Neutrophil (primary cell): ENCODE data around the gene DNAH11.

ENCODE experiments used
- H3K27ac ChIP-seq: fragments of 200-600 bp; sonication (generic); 2 replicates; pipeline ENCODE4 v1.5.1; 2016; ENCODE audit warnings: mild to moderate bottlenecking, moderate library complexity
- H3K27me3 ChIP-seq: fragments of 200-600 bp; sonication (generic); 2 replicates; pipeline ENCODE4 v1.6.0; 2016; ENCODE audit warnings: mild to moderate bottlenecking
- H3K36me3 ChIP-seq: fragments of 200-600 bp; sonication (generic); 2 replicates; pipeline ENCODE4 v1.5.1; 2017
- H3K4me1 ChIP-seq, 2 experiments: fragments of 200-600 bp in 1 of 2; sonication (generic) in 1 of 2; 1 replicate in 1 of 2; 2 replicates in 1 of 2; pipeline versions ENCODE4 v1.5.1 to v1.6.1; 2013 to 2016; ENCODE audit warnings: low read depth in 1 of 2, low read length in 1 of 2, mild to moderate bottlenecking in 1 of 2, moderate library complexity in 1 of 2; ENCODE audit not compliant: control insufficient read depth in 1 of 2, insufficient read depth in 1 of 2
- H3K4me3 ChIP-seq, 2 experiments: fragments of 200-600 bp in 1 of 2; sonication (generic) in 1 of 2; 1 replicate in 1 of 2; 2 replicates in 1 of 2; pipeline ENCODE4 v1.5.1; 2013 to 2016; ENCODE audit warnings: low read depth in 1 of 2, low read length in 1 of 2, mild to moderate bottlenecking in 1 of 2, moderate library complexity in 1 of 2
- H3K9me3 ChIP-seq: fragments of 200-600 bp; sonication (generic); 2 replicates; pipeline ENCODE4 v1.5.1; 2016
- CTCF ChIP-seq: fragments of 200-600 bp; sonication (generic); IDR thresholded peaks from 2 replicates; pipeline ENCODE4 v1.5.1; 2016; ENCODE audit warnings: antibody characterized with exemption

DNAH11 gene

GRCh38 chr7:21766218-21766617 lies 223.4 kb downstream of the DNAH11 start:
- Histone ChIP-seq H3K27ac (no peak overlapping the region), H3K9me3 (no peaks in the 10 kb centered on the region), H3K4me1 (no peaks in the 10 kb centered on the region), H3K36me3 (no peaks in the 10 kb centered on the region), H3K27me3 (no peaks in the 10 kb centered on the region), H3K4me3 (no peak overlapping the region)
- TF ChIP-seq CTCF: no peak

- TF ChIP-seq CTCF: no peak
- no peaks in the 10 kb centered on the region for H3K9me3 ChIP-seq
- no peaks in the 10 kb centered on the region for H3K4me1 ChIP-seq
Measured at GRCh38 chr7:21767300-21767900, 224.6 kb downstream of the DNAH11 start.

GRCh38 chr7:21768279-21768678 lies 225.4 kb downstream of the DNAH11 start:
- no peaks in the 10 kb centered on the region for H3K9me3 ChIP-seq
- no peak for TF ChIP-seq CTCF
- no peaks in the 10 kb centered on the region for H3K36me3 ChIP-seq
- no peaks in the 10 kb centered on the region for H3K4me1 ChIP-seq
- no peaks in the 10 kb centered on the region for H3K27me3 ChIP-seq
- no peak overlapping the region for H3K27ac ChIP-seq
- H3K4me3 ChIP-seq: no peak overlapping the region

More at GRCh38 chr7:21767300-21767900, 224.6 kb downstream of the DNAH11 start:
- Histone ChIP-seq H3K36me3 (no peaks in the 10 kb centered on the region), H3K4me3 (no peak overlapping the region), H3K27ac (no peak overlapping the region), H3K27me3 (no peaks in the 10 kb centered on the region)

GRCh38 chr7:21771266-21771665 lies 228.4 kb downstream of the DNAH11 start:
- Histone ChIP-seq H3K4me1 (no peaks in the 10 kb centered on the region), H3K27ac (no peak overlapping the region), H3K4me3 (no peak overlapping the region), H3K27me3 (no peaks in the 10 kb centered on the region), H3K36me3 (no peaks in the 10 kb centered on the region), H3K9me3 (no peaks in the 10 kb centered on the region)
- no peak for TF ChIP-seq CTCF

- Histone ChIP-seq H3K27ac (no peak overlapping the region), H3K27me3 (no peaks in the 10 kb centered on the region), H3K9me3 (no peaks in the 10 kb centered on the region), H3K4me1 (no peaks in the 10 kb centered on the region), H3K36me3 (no peaks in the 10 kb centered on the region), H3K4me3 (no peak overlapping the region)
- TF ChIP-seq CTCF: no peak
Measured at GRCh38 chr7:21771906-21772610, 229.2 kb downstream of the DNAH11 start.
